ENCODE results near the gene RALGAPA2.
A peak's percentile ranks its signal among the peaks of the same experiment; 100 is the strongest.

DNA sequence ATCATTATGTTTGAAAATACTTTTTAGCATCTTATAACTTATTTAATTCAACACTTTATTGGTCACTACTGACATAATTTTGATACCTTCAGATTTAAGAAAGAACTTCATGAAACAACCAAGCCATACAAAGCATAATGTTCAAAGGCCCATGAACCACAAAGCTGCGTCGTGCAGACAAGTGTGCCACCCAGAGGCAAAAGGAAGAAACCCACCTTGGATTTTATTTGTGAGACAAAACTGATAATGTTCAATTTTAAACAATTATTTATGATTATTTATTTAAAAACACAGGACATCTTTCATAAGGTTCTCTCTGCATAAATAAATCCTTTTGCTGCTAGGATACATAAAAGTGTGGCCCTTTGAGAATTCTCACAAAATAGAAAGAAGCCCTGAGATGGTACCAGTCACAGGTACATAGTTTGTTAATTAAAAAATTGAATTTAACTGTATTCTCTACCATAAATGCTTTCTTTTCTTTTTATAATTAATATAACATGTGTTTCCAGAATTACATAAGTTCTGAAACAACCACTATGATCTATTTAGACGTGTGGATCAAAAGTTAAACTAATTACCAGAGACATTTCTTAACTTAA is 143.7 kb downstream of the RALGAPA2 start:
- TF ChIP-seq EZH2phosphoT487 (IDR thresholded peaks at IDR 0.05; ENCODE audit: borderline replicate concordance, low read length) (no peak), EZH2 (IDR thresholded peaks at IDR 0.05; ENCODE audit: low read length, unreplicated experiment) (no peak)
- TF ChIP-seq, protein P1, sequence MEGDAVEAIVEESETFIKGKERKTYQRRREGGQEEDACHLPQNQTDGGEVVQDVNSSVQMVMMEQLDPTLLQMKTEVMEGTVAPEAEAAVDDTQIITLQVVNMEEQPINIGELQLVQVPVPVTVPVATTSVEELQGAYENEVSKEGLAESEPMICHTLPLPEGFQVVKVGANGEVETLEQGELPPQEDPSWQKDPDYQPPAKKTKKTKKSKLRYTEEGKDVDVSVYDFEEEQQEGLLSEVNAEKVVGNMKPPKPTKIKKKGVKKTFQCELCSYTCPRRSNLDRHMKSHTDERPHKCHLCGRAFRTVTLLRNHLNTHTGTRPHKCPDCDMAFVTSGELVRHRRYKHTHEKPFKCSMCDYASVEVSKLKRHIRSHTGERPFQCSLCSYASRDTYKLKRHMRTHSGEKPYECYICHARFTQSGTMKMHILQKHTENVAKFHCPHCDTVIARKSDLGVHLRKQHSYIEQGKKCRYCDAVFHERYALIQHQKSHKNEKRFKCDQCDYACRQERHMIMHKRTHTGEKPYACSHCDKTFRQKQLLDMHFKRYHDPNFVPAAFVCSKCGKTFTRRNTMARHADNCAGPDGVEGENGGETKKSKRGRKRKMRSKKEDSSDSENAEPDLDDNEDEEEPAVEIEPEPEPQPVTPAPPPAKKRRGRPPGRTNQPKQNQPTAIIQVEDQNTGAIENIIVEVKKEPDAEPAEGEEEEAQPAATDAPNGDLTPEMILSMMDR (conservative IDR thresholded peaks at IDR 0.05; ENCODE audit: low read depth, low read length) = peak; percentile 92
